TTC549 (cell line): Measurements from ENCODE around the gene KCNQ1OT1.

Experiments
- FAIRE-seq: peaks from 2 replicates; lab custom pipeline; 2012; peaks lifted over from hg19 to GRCh38; lab: Jason Lieb, UNC

KCNQ1OT1 gene

DNA sequence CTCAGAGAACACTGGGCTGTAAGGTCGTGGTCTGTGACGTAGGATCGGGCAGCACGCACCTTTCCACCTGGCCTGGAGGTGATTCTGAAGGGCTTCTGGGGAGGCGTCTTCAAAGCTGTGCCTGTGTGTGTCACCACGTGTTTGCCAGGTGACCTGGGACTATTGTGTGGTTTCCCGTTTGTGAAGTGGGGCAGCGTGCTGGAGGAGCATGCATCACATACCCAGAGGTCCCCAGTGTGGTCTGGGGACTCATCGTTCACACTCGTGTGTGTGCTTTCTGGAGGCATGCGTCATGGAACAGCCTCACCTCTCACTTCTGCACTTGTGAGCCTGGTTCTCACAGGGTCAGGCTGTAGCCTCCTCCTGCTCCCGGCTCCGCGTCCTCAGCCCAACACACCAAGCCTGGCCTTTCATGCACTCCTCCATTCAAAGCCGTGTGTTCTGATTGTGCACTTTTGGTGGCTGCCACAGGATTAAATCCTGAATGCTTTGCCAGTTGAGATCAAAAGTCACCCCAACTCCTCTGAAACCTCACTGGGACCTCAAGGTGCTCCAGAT lies 106.3 kb downstream of the KCNQ1OT1 start:
- FAIRE-seq = no peak

DNA sequence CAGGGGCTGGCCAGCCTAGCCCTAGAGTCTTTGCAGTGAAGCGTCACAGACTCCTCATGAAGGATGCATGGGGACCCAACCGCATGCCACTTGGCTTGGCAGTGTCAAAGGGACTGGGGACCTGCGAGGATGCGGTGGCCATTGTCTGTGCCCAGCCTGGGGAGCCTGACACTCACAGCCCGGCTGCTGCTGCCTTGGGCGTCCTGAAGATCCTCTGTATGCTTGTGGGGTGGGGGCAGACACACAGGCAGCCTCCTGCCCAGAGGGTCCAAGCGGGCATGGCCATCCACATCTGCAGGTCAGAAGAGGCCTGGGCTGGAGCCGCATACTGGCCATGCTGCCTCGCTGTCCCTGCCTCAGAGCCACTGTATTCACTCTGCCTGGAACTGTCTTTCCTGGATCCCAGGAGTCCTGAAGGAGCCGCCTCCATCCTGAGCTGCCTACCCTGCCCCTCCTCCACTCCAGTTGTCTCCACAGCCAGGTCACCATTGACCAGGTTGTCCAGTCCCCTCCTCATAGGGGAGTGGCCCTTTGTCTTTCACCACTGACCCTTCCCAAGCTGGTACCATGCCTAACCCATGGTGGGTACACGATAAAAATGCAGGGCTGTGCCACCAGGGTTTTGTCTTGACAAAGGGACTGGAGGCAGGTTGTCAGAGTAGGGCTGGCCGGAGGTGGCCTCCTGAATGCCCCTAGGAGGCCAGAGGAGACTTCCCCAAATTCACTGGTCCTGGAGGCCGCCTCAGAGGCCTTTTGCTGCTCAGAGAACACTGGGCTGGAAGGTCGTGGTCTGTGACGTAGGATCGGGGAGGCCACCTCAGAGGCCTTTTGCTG lies 107.0 kb downstream of the KCNQ1OT1 start:
- no peak for FAIRE-seq

DNA sequence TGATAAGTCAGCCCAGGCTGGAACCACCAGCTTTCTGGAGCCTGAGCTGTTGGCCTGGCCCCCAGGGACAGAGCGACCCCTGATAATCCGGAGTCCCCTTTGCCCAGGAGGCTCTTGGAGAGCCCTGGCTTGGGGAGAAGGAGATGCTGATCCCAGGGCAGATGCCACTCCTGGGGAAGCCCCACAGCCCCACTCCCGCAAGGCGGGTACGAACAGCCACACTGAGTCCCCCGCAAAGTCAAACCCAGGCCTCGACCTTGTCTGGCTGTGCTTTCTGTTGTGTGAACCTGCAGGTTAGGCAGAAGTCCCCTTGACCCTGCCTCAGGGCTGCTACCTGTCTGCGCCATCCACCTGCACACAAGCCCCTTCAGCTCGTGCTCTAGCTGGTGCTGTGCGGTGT lies 108.0 kb downstream of the KCNQ1OT1 start:
- FAIRE-seq = no peak

DNA sequence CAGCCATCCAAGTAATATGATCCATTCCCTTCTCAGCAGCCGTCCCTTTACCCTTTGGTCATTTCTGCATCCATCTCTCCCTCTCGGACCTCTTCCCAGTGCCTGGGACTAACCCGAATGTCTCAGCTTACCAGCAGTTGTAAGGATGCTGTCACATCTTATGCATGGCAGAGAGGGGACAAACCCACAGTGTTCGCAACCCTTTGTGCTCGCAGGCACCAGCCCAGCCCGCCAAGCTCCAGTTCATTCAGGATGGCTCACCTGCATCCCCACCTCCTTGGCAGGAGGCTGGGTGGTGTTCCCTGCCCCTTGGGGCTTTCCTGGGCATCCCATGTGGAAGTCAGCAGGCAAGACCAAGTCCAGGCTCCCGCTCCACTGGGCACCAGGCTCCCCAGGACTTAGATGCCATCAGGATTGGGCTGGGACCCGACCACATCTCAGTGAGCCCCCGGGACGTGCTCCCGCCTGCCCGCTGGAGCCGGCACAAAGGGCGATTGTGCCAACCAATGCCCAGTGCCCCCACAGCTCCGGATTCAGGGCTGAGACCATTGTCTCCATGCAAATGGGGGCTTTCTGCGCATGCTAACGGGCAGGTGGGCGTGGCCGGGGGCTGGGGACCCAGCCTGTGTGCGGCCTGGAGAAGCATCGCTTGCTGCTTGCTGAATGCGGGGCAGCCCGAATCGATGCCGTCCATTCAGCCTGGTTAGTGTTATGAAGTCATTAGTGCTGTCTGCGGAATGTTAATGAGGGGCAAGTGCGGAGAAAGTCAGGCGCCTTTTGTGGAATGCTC lies 108.6 kb downstream of the KCNQ1OT1 start:
- no peak for FAIRE-seq

DNA sequence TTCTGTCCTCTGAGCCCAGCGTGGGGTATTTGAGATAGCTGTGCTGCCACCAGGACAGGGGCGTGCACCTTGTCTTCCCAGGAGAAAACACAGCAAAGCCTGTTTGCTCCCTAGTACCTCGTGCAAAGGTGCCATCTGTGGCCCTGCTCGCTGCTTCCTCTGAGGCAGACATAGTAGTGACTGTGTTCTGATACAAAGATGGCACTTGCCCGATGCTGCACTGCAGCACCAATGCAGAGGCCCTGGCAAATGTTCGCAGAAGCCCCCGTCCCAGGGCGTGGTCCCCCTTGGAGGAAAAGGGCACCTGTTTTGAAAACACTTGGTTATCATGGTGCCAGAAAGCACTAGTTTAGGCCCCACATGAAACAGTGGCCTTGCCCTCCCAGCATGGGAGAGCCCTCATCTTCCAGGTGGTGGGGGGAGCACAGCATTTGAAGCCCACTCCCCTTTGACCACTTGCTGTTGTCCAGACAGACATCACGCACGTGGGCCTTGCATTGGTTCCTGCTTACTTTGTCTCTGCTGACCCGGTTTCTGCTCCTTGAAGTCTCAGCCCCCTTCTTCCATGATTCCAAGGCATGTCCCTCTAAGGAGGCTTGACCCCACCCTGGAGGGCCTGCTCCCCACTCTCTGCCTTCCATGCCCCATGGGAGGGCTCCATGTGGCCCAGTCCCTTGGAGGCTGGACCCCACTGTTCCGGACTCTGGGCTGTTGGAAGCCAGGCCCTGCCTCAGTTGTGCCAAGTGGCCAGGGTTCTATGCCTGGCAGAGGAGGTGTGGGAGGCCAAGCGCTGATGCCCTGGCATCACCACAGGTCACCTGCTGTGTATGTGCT lies 109.4 kb downstream of the KCNQ1OT1 start:
- no peak for FAIRE-seq

DNA sequence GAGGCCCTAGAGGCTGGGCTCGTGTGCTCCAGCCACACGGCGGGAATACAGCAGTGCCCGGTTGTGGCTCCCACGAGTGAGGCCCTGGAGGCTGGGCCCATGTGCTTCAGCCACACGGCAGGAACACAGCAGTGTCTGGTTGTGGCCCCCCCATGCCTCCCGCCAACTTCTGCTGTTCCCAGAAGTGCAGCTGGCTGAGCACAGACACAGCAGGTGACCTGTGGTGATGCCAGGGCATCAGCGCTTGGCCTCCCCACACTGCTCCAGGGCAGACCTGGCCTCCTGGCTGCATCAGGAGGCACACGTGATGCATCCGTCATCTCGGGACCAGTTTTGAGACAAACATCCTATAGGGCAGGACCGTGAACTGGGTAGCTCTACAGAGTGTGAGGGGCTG lies 110.3 kb downstream of the KCNQ1OT1 start:
- no peak for FAIRE-seq

DNA sequence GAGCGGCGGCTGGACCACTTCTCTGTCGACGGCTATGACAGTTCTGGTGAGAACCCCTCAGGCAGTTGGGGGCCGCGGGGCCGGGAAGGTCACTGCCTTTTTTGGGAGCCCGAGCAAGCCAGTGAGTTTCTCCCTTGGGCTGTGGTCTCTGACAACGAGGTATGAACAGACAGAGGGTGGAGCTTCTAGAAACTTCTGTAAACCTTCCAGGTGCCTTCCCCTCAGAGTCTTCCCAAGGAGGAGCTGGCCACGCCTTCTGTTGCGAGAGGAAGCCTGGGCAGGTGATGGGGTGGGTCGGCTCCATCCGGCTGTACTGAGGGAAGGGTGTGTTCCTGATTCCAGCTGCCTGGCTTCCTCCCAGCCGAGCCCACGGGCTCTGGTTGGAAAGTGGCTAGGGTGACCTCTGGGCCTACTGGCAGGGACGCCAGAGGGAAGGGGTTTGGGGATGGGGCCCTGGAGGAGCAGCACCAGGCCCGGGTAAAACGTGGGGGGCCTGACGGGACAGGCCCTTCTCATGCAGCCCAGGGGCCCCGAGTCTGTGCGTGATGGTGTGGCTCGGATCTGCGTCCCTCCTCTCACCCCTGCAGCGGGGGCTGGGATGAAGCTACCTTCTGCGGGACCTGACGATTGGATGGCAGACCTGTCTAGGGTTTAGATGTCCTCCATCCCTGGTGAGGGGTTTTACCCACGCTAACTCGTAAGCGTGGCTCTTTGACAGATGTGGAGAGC lies 110.8 kb downstream of the KCNQ1OT1 start:
- no peak for FAIRE-seq

DNA sequence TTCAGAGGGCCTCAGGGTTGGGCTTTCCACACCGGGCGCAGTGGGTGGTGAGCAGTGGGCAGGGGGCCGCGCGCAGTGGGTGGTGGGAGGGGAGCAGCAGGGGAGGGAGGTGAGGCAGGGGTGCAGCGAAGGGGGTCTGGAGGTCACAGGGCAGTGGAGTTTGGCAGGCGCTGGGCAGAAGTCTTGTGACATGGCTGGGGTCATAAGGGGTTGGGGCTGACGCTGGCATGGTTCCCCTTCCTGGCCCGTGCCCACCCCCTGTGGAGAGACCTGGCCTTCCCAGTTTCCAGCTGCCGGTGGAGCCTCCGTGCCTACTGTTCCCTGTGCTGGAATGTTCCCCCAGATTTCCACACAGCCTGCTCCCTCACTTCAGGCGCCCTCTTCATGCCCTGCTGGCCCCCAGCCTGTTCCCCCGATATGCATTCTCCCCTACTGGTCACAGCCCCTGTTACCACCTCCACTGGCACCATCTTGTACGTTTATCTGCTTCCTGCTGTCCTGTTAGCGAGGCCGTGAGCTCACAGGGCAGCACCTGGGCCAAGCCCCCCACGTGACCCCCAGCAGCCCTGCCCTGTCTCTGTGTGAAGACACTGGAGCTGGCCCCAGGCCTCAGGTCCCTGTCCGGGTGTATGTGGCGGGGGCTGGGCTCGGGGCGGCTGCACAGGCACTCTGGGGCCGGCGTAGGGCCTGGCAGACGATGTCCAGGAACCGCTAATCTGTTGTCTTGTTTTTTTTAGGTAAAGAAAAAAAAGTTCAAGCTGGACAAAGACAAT lies 111.6 kb downstream of the KCNQ1OT1 start:
- FAIRE-seq = no peak

DNA sequence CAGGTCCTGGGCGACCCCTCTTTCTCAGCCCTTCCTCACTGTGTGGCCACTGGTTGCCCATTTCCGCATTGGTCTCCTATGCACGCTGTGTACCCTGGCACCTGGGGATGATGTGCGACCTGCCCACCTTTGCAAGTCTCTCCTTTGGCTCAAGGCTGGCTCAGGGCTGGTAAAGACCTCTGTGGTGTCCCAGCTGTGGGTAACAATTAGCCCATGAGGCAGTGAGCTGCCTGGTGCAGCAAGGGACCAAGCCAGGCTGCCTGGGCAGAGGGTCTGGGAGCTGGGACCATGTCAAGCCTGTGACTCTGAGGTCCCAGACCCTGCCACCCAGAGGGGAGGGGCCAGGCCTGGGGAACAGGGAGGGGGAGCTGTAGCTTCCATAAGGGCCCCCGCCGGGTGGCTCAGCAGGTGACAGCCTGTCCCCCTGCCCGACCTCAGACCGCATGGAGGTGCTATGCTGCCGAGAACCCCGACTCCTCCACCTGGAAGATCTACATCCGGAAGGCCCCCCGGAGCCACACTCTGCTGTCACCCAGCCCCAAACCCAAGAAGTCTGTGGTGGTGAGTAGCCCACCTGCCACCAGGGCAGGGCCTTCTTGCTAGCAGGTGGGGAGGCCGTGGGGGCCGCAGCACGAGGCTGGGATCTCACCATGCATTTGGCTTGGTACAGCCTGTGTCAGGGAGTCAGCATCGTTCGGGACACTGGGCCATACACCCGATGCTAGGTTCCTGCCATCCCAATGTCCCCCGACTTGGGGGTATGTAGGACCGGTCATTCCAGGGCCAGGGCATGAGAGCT lies 112.5 kb downstream of the KCNQ1OT1 start:
- no peak for FAIRE-seq

DNA sequence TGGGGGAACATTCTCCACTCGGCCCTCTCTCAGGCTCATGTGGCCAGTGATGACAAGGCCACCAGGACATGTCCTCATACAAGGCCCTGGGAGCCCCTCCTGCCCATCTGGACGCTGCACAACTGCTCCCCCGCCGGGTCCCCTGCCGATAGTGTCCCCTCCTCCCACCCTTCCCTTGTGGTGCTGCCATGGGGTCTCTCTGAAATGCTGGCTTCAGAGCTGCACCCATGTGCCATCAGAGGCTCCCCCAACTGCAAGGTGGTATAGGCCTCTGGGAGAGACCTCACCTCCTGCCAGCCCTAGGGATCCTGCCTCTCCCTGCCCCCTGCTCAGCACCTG lies 113.0 kb downstream of the KCNQ1OT1 start:
- no peak for FAIRE-seq

DNA sequence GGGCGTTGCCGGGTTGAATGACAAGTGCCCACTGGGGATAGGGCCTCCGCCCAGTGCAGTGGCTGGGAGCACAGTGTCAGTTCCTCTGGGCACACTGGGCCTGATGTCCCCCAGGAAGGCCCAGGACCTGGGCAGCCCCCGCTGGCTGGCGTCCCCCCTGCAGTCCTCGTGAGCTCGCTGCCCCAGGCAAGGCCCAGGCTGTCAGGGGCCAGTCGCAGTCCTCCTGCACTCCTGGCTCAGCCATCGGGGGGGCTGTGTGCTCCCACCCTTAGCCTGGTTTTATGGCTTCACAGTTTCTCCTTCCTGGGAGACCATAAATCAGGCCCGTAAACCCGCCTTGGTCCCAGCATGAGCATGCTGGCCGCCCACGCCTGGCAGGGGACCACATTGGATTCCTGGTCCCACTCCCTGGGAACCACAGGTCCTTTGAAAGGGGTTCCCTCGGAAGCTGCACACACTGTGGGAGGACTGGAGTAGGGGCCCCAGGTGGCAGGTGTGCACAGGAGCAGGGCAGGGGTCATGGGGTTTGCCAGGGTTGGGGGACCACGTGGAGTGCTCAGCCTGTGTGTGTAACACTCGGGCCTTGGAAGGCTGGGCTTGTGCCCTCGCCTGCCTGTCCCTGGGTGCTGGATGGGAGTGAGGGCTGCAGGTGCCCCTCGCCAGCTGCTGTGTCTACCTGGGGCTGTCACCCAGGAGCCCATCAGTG lies 113.6 kb downstream of the KCNQ1OT1 start:
- FAIRE-seq = no peak

DNA sequence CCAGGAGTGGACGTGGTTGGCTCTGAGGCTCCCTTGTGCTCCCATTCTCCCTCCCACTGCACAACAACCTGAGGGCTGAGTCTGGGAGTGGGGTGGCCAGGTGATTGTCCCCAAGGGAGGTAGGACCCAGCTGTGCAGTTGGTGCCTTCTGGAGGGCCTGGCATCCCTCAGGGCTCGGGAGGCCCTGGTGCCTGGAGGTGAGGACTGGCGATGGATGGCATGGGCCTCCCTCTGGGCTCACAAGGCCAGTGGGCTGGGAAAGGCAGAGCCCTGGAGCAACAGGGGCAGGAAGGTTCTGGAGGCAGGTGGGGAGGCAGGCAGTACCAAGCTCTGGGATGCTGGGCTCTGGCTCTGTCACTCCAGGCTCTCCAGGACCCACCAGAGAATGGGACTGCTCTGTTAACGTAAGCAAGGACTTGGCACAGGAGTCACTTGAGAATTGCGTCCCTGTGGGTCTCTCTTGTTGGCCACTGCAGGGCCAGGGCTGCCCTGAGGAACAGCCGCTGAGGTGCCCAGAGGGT lies 114.2 kb downstream of the KCNQ1OT1 start:
- no peak for FAIRE-seq

DNA sequence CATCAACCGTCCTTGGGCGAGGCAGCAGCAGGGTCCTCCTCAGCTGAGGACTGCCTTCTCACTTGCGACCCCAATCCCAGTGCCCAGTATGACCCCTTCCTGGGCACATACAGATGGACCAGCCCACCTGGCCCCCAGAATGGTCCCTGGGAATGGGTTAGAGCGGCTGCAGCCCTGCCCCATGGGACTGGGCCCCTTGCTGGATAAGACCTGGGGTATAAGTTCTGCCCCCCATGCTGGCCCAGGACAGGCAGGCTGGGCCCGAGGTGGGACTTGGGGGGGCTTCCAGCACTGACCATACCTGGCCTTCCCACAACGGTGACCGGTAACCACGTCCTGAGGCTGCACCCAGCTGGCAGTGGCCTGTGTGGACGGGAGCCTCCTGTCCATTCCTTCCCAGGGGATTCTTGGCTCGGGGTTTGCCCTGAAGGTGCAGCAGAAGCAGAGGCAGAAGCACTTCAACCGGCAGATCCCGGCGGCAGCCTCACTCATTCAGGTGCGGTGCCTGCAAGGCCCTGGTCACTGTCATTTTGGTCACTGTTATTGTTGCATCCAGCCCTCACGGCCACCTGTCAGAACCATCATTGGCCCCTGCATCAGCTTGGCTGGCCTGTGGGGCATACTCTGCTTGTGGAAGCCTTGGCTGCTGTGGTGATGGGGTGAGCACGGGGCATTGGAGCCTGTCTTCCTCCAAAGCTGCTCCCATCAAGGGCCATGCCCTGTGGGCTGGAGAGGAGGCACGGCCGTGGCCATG lies 114.8 kb downstream of the KCNQ1OT1 start:
- no peak for FAIRE-seq

DNA sequence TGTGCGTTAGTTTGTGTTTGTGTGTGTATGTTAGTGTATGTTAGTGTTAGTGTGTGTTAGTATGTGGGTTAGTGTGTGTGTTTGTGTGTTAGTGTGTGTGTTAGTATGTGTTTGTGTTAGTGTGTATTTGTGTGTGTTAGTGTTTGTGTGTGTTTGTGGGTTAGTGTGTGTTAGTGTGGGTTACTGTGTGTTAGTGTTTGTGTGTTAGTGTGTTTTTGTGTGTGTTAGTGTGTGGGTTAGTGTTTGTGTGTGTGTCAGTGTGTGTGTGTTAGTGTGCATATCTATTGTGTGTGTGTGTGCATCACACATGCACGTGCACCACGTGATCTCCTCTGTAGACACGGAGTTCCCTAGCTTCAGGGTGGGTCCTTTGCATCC lies 115.4 kb downstream of the KCNQ1OT1 start:
- no peak for FAIRE-seq

DNA sequence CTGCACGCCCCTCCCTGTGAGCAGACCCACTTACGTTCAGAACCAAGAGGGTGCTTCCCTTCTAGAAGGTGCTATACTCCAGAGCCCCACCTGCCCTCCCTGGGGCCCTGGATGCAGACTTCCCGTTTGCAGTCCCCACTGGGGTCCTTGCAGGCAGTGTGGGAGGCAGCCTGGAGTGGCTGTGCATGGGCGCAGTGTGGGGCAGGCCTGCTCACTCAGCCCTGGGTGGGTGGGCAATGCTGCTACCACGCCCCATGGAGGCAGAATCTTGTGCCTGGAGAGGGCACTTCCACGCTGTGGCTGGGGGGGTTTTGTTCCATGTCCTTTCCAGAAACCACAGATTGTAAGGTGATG lies 116.2 kb downstream of the KCNQ1OT1 start:
- no peak for FAIRE-seq

DNA sequence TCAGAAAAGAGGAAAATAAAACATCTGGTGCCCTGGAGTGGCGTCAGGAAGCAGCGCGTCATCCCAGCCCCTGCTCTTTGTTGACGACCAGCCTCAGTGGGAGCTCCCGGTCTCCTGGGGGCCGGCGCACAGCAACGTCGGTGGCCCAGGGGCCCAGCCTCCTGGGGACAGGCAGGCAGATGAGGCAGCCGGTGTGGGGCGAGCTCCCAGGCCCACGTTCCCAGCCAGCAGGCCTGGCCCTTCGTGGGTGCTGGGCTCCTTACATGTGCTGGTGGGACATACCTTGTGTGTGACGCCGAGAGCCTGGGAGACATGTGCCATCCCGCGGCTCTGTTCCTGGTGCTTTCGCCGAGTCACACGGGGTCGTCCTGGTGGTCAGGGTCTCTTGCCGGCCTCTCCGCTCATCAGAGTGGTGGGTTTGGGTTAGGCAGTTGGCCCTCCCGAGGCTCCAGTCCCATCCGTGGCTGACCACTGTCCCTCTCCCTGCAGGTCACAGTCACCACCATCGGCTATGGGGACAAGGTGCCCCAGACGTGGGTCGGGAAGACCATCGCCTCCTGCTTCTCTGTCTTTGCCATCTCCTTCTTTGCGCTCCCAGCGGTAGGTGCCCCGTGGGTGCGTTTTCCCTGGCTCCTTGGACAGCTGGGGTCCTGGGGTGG lies 116.7 kb downstream of the KCNQ1OT1 start:
- no peak for FAIRE-seq

DNA sequence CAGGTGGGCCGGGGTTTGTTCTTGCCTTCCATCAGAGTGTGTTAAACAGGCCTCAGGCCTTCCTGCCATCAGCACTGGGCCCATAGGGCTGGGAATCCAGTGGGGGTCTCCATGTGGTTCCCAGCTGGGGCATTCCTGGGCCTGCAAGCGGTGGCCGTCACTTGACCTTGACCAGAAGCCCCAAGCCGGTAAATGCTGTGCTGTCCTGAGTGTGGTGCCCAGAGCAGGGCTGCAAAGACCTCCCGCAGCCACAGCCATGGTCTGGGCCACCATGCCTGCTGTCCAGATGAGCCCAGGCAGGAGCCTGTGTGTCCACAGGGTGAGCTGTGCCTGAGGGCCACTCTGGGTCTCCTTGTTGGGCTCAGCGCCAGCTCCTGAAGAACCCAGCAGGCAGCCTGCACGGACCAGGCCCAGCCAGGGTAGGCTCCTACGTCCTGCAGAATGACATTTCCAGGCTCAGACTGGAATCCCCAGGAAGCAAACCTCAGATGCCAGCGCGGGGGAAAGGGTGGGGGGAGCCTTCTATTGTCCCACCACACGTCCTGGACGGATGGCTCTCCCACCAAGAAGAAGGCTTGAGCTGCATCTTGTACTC lies 117.3 kb downstream of the KCNQ1OT1 start:
- no peak for FAIRE-seq

DNA sequence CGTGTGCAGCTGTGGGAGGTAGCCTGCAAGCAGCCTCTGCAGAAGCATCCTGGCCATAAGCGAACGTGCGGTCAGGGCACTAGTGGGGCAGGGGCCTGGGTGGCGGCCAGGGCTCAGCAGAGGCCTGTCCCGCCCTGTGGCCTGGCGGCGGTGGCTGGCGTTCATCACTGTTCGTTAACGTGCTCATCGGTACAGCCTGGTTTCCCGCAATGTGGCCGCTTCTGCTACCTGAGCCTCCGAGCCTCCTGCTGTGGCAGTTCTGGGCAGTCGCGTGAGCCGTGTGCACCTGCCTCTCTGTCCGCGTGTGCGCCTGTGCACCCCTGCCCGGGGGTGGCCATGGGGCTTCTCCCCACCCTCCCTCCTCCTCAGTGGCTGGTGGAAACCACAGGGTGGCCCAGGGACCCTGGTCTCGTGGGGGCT lies 117.9 kb downstream of the KCNQ1OT1 start:
- FAIRE-seq = no peak
